HUES48 (cell line): ENCODE results near the gene ZNF664.

Experiments used
- H3K27ac ChIP-seq: one replicate; pipeline ENCODE4 v1.7.0; 2013; ENCODE audit warnings: low read depth, low read length, inconsistent platforms
- H3K27me3 ChIP-seq: 2 replicates; pipeline ENCODE4 v1.6.1; 2013; ENCODE audit warnings: mild to moderate bottlenecking, low read length; ENCODE audit not compliant: control insufficient read depth, insufficient read depth
- H3K36me3 ChIP-seq: 2 replicates; pipeline ENCODE4 v1.6.1; 2013; ENCODE audit warnings: low read length; ENCODE audit not compliant: control insufficient read depth, insufficient read depth
- H3K4me1 ChIP-seq: 2 replicates; pipeline ENCODE4 v1.6.1; 2013; ENCODE audit warnings: mild to moderate bottlenecking, low read length; ENCODE audit not compliant: control insufficient read depth, insufficient read depth
- H3K4me3 ChIP-seq: 2 replicates; pipeline ENCODE4 v1.5.1; 2013; ENCODE audit warnings: mild to moderate bottlenecking, low read depth, low read length
- H3K9ac ChIP-seq: 2 replicates; pipeline ENCODE4 v1.6.1; 2013; ENCODE audit warnings: mild to moderate bottlenecking, low read depth, low read length, moderate library complexity
- H3K9me3 ChIP-seq: 2 replicates; pipeline ENCODE4 v1.6.1; 2013; ENCODE audit warnings: low read length; ENCODE audit not compliant: control insufficient read depth, insufficient read depth

ZNF664 gene

GRCh38 chr12:124002654-124003053, 29.6 kb downstream of the ZNF664 start:
- no peaks in the 10 kb centered on the region; the same call in 1 of the 2 replicates for H3K4me1 ChIP-seq
- no peaks in the 10 kb centered on the region for H3K27me3 ChIP-seq
- H3K9me3 ChIP-seq, result no peaks in the 10 kb centered on the region
- H3K9ac ChIP-seq, result no peak overlapping the region
- peaks cover 14% of the 10 kb centered on the region; the same call in 1 of the 2 replicates for H3K36me3 ChIP-seq
- no peak overlapping the region for H3K4me3 ChIP-seq
- no peak overlapping the region for H3K27ac ChIP-seq

GRCh38 chr12:124004233-124004875, 31.3 kb downstream of the ZNF664 start:
- Histone ChIP-seq H3K4me3 (no peak overlapping the region), H3K9me3 (no peaks in the 10 kb centered on the region), H3K9ac (no peak overlapping the region), H3K36me3 (peaks cover 6% of the 10 kb centered on the region; the same call in 1 of the 2 replicates), H3K27ac (no peak overlapping the region), H3K4me1 (peaks cover 5% of the 10 kb centered on the region; the same call in 1 of the 2 replicates), H3K27me3 (no peaks in the 10 kb centered on the region)

DNA sequence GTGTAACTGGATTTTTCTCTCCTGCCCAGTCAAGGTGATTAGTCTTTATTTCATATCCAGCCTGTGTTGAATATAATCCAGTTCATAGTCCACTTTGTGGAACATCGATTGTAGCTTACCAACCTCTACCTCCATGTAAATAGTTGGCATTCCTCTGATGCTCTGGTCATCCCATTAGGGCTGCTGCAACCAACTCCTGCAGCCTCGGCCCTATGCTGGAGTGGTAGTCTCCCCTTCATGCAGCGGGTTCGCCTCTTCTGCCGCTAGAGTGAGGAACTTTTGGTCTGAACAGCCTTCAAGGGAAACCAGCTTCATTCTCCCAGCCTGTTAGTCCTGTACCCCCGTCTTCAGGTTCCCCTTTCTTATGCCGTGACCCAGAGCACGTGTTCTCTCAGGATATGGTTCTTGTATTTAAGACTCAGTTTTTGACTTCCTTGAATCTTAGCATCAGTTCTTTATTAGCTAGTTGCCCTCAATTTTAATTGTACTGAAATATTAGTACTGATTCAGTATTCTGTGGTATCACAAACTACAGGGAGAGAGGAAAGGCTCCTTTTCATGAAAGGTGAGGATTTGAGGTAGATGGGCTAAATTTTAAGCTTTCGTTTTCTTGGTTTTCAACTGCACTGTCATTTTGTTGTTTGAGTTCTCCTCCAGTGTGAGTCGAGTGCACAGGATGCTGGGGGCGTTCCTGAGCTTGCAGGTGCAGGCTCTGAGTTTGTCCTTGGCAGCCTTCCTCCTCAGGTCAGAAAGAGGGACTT, 33.2 kb downstream of the ZNF664 start:
- Histone ChIP-seq H3K27ac (no peak overlapping the region), H3K36me3 (peaks cover 7% of the 10 kb centered on the region; the same call in 1 of the 2 replicates), H3K9ac (no peak overlapping the region), H3K9me3 (no peaks in the 10 kb centered on the region), H3K4me1 (peaks cover 5% of the 10 kb centered on the region; the same call in 1 of the 2 replicates), H3K4me3 (no peak overlapping the region), H3K27me3 (no peaks in the 10 kb centered on the region)

- no peak overlapping the region for H3K4me3 ChIP-seq
- peaks cover 10% of the 10 kb centered on the region for H3K36me3 ChIP-seq
- no peak overlapping the region for H3K27ac ChIP-seq
- peaks cover 5% of the 10 kb centered on the region; the same call in 1 of the 2 replicates for H3K4me1 ChIP-seq
- H3K9ac ChIP-seq, result no peak overlapping the region
- no peaks in the 10 kb centered on the region for H3K9me3 ChIP-seq
- no peaks in the 10 kb centered on the region for H3K27me3 ChIP-seq
Observed at GRCh38 chr12:124006846-124007713, 34.1 kb downstream of the ZNF664 start.

DNA sequence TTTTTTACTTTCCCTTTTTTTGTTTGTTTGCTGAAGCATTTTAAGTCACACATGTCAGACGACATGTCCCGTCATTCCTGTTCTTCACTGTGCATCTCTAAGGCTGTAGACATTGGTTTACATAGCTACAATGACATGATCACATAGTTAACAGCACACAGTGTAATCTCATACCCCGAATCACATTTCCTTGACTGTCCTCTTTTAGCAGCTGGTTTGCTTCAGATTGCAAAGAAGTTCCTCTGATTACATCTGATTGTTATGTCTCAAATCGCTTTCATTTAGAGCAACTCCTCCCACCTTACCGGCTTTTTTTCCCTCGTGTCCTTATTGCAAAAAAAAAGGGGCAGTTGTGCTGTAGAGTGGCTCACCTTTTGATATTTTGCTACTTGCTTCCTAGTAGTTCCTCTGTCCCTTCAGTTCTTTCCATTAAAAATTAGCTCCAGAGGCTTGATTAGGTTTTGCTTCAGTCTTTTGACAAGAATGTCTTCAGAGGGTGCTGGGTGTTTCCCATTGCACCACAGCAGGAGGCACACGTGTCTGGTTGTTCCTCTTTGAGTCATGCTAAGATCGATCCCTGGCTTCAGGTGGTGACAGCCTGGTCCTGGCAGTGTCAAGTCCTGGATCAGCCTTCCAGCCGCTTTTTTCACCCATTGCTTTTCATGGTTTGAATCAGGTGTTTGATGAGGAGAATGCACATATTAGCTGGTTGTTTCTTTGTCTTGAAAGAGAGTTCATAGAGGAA, 35.0 kb downstream of the ZNF664 start:
- H3K36me3 ChIP-seq, result peaks cover 19% of the 10 kb centered on the region
- H3K4me1 ChIP-seq, result peaks cover 5% of the 10 kb centered on the region; the same call in 1 of the 2 replicates
- no peak overlapping the region for H3K27ac ChIP-seq
- no peaks in the 10 kb centered on the region for H3K9me3 ChIP-seq
- H3K9ac ChIP-seq, result no peak overlapping the region
- no peaks in the 10 kb centered on the region for H3K27me3 ChIP-seq
- no peak overlapping the region for H3K4me3 ChIP-seq

DNA sequence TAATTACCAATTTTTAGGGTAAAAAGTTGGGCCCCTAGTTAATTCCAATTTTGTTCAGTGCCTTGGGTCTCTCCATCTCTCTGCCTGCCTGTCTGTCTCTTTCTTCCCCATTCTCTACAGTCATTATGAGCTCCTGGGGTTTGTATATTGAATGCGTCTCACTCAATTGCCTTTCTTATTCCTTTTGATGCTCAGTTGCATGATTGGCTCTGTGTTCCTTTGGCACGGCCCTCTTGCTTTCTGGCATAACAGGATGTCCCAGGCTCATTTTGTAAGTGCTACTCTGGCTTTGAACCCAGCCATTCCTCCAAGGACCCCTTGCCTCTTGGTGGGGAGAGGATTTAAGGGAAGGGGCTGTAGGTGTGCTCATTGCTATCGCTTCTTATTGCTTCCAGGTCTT, 35.6 kb downstream of the ZNF664 start:
- H3K27ac ChIP-seq, result no peak overlapping the region
- no peaks in the 10 kb centered on the region for H3K27me3 ChIP-seq
- H3K4me1 ChIP-seq, result peaks cover 5% of the 10 kb centered on the region; the same call in 1 of the 2 replicates
- no peak overlapping the region for H3K4me3 ChIP-seq
- no peaks in the 10 kb centered on the region for H3K9me3 ChIP-seq
- H3K36me3 ChIP-seq, result peaks cover 20% of the 10 kb centered on the region
- H3K9ac ChIP-seq, result no peak overlapping the region

- H3K4me1 ChIP-seq, result peaks cover 5% of the 10 kb centered on the region; the same call in 1 of the 2 replicates
- H3K27me3 ChIP-seq, result no peaks in the 10 kb centered on the region
- H3K9me3 ChIP-seq, result no peaks in the 10 kb centered on the region
- H3K9ac ChIP-seq, result no peak overlapping the region
- peaks cover 20% of the 10 kb centered on the region for H3K36me3 ChIP-seq
- H3K27ac ChIP-seq, result no peak overlapping the region
- H3K4me3 ChIP-seq, result no peak overlapping the region
Observed at GRCh38 chr12:124009781-124010180, 36.8 kb downstream of the ZNF664 start.

- Histone ChIP-seq H3K4me3 (no peak overlapping the region), H3K9me3 (no peaks in the 10 kb centered on the region), H3K27me3 (no peaks in the 10 kb centered on the region), H3K9ac (no peak overlapping the region), H3K36me3 (peaks cover 20% of the 10 kb centered on the region), H3K27ac (no peak overlapping the region), H3K4me1 (peaks cover 5% of the 10 kb centered on the region; the same call in 1 of the 2 replicates)
Observed at GRCh38 chr12:124010687-124011086, 37.7 kb downstream of the ZNF664 start.

DNA sequence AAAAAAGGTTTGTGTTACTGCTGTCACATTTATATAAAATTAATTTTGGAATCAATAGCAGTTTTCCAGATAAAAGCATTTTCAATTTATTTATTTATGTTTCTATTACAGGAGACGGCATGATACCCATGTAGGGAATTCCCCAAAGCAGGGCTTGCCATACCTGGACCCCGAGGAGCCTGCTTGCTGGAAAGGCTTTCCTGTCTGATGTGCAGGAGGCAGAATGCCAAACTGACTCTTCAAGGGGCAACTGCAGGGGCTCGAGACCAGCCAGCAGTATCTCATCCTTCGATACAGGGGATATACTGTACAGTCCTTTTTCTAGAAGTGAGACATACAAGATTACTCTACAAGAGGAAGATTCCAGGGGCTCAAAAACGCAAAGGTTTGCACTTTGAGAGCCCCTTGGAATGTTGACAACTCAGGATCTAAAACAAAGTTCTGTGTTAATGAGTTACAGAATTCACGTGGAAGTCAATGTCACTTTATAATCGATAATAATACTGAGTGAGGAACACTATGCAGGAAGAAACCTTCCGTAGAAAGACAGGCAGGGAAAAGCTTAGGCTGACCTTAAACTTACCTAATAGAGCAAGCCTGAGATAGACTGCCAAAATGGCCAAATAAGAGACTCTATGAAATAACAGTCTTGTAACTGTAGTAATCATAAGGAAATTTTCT, 38.6 kb downstream of the ZNF664 start:
- Histone ChIP-seq H3K27ac (no peak overlapping the region), H3K4me3 (no peak overlapping the region), H3K9me3 (no peaks in the 10 kb centered on the region), H3K4me1 (peaks cover 5% of the 10 kb centered on the region; the same call in 1 of the 2 replicates), H3K36me3 (peaks cover 20% of the 10 kb centered on the region), H3K27me3 (no peaks in the 10 kb centered on the region), H3K9ac (no peak overlapping the region)

GRCh38 chr12:124013073-124013472, 40.1 kb downstream of the ZNF664 start:
- no peaks in the 10 kb centered on the region for H3K9me3 ChIP-seq
- no peak overlapping the region for H3K4me3 ChIP-seq
- no peak overlapping the region for H3K27ac ChIP-seq
- H3K27me3 ChIP-seq, result no peaks in the 10 kb centered on the region
- H3K9ac ChIP-seq, result no peak overlapping the region
- 0 out of 2 replicates have a peak, but pooled peaks cover 5% of the 10 kb centered on the region for H3K4me1 ChIP-seq
- peaks cover 20% of the 10 kb centered on the region for H3K36me3 ChIP-seq
